H1 (cell line): ENCODE measurements around the gene WSCD2. TPM values are rescaled to one million over a fixed set of nuclear protein-coding genes. Genes with fewer than 3 reads are reported as not detected.

Experiments
- CTCF ChIA-PET: fragments of 300-600 bp; sonication (Branson Sonifier 250); formaldehyde crosslinking; loops from one replicate; lab custom pipeline; 2021; ENCODE audit not compliant: partially characterized antibody; lab: Charles Lee
- POLR2A ChIA-PET: fragments of 300-600 bp; sonication (Branson Sonifier 250); formaldehyde crosslinking; loops from one replicate; lab custom pipeline; 2021; ENCODE audit warnings: inconsistent platforms; ENCODE audit not compliant: partially characterized antibody; lab: Charles Lee
- DNase-seq, 2 experiments: peaks; one replicate each; pipeline versions ENCODE4 v3.0.0 to v3.0.0-alpha.2; 2010 to 2022; ENCODE audit warnings: low spot score in 2 of 2, low read depth in 1 of 2, mixed read lengths in 1 of 2
- FAIRE-seq: peaks from 2 replicates; lab custom pipeline; 2011; peaks lifted over from hg19 to GRCh38; lab: Jason Lieb, UNC
- H2AFZ ChIP-seq: 2 replicates; pipeline ENCODE4 v1.8.1; 2012; ENCODE audit warnings: low read length, inconsistent platforms
- H2AK5ac ChIP-seq: 2 replicates; pipeline ENCODE4 v1.6.1; 2013; ENCODE audit warnings: low read depth, low read length
- H2BK120ac ChIP-seq: replicated peaks from 2 replicates; pipeline ENCODE3; 2013; ENCODE audit warnings: low read depth, low read length, inconsistent platforms
- H2BK12ac ChIP-seq: 2 replicates; pipeline ENCODE4 v1.6.1; 2013; ENCODE audit warnings: low read depth, low read length
- H2BK15ac ChIP-seq: 2 replicates; pipeline ENCODE4 v1.6.1; 2013; ENCODE audit warnings: low read length
- H2BK20ac ChIP-seq: 2 replicates; pipeline ENCODE4 v1.6.1; 2013; ENCODE audit warnings: low read length
- H2BK5ac ChIP-seq: 2 replicates; pipeline ENCODE4 v1.6.1; 2013; ENCODE audit warnings: low read depth, low read length
- H3K14ac ChIP-seq: 2 replicates; pipeline ENCODE4 v1.6.1; 2013; ENCODE audit warnings: inconsistent platforms; ENCODE audit not compliant: insufficient read length
- H3K18ac ChIP-seq: 2 replicates; pipeline ENCODE4 v1.6.1; 2013; ENCODE audit warnings: low read length; ENCODE audit errors: extremely low read depth
- H3K23ac ChIP-seq: 2 replicates; pipeline ENCODE4 v1.6.1; 2013; ENCODE audit warnings: inconsistent platforms; ENCODE audit not compliant: insufficient read length
- H3K23me2 ChIP-seq: 2 replicates; pipeline ENCODE4 v1.6.1; 2013; ENCODE audit warnings: low read depth, low read length
- H3K27ac ChIP-seq: 2 replicates; pipeline ENCODE4 v1.6.1; 2011; ENCODE audit warnings: low read depth, low read length, inconsistent platforms
- H3K27me3 ChIP-seq, 4 experiments: replicated peaks in 1 of 4; 1 replicate in 1 of 4; 2 replicates in 3 of 4; pipeline versions ENCODE4 v1.6.1 to v1.8.1; 2011 to 2013; ENCODE audit warnings: low read length in 3 of 4, mild to moderate bottlenecking in 3 of 4, inconsistent platforms in 2 of 4, mixed read lengths in 2 of 4, moderate library complexity in 1 of 4; ENCODE audit not compliant: control insufficient read depth in 3 of 4, insufficient read depth in 3 of 4; ENCODE audit errors: extremely low read depth in 1 of 4
- H3K36me3 ChIP-seq, 4 experiments: 2 replicates each; pipeline versions ENCODE4 v1.6.1 to v1.8.1; 2011 to 2013; ENCODE audit warnings: mild to moderate bottlenecking in 4 of 4, low read length in 3 of 4, moderate library complexity in 2 of 4, control low read depth in 1 of 4, inconsistent platforms in 1 of 4; ENCODE audit not compliant: insufficient read depth in 4 of 4, control insufficient read depth in 2 of 4
- H3K4ac ChIP-seq: replicated peaks from 2 replicates; pipeline ENCODE3; 2013; ENCODE audit warnings: low read length, low read depth, mixed read lengths, inconsistent platforms; ENCODE audit not compliant: insufficient read length
- H3K4me1 ChIP-seq, 4 experiments: replicated peaks in 1 of 4; 1 replicate in 1 of 4; 2 replicates in 3 of 4; pipeline versions ENCODE4 v1.6.1 to v1.8.1; 2011 to 2013; ENCODE audit warnings: low read length in 3 of 4, inconsistent platforms in 2 of 4, mixed read lengths in 1 of 4; ENCODE audit not compliant: insufficient read depth in 4 of 4, control insufficient read depth in 3 of 4
- H3K4me2 ChIP-seq, 2 experiments: 2 replicates each; pipeline versions ENCODE4 v1.6.1 to v1.8.1; 2011 to 2013; ENCODE audit warnings: low read depth in 2 of 2, low read length in 2 of 2, control low read depth in 1 of 2, inconsistent platforms in 1 of 2, mild to moderate bottlenecking in 1 of 2; ENCODE audit not compliant: insufficient read depth in 1 of 2
- H3K4me3 ChIP-seq, 4 experiments: fragments of 200-600, 300-600 bp in 1 of 4; sonication (generic), shearing (Covaris generic), sonication (Bioruptor Twin) in 1 of 4; 2 replicates each; pipeline versions ENCODE4 v1.5.1 to v1.8.1; 2011 to 2016; ENCODE audit warnings: low read length in 4 of 4, low read depth in 3 of 4, control low read depth in 2 of 4, inconsistent platforms in 2 of 4, mild to moderate bottlenecking in 2 of 4, mixed read lengths in 1 of 4, moderate library complexity in 1 of 4; ENCODE audit not compliant: insufficient read depth in 2 of 4; ENCODE audit errors: extremely low read depth in 1 of 4
- H3K56ac ChIP-seq: replicated peaks from 2 replicates; pipeline ENCODE3; 2013; ENCODE audit warnings: low read depth, mild to moderate bottlenecking, mixed read lengths, low read length, inconsistent platforms; ENCODE audit not compliant: insufficient read length
- H3K79me1 ChIP-seq: 2 replicates; pipeline ENCODE4 v1.6.1; 2013; ENCODE audit warnings: low read depth, low read length, control low read depth
- H3K79me2 ChIP-seq, 2 experiments: 2 replicates each; pipeline versions ENCODE4 v1.6.1 to v1.8.1; 2012 to 2013; ENCODE audit warnings: low read length in 2 of 2, mild to moderate bottlenecking in 2 of 2, inconsistent platforms in 1 of 2; ENCODE audit not compliant: insufficient read depth in 2 of 2, control insufficient read depth in 1 of 2
- H3K9ac ChIP-seq, 4 experiments: replicated peaks in 1 of 4; 1 replicate in 1 of 4; 2 replicates in 3 of 4; pipeline versions ENCODE4 v1.6.1 to v1.8.1; 2011 to 2013; ENCODE audit warnings: low read depth in 3 of 4, low read length in 3 of 4, control low read depth in 2 of 4, mild to moderate bottlenecking in 2 of 4, moderate library complexity in 2 of 4, inconsistent platforms in 1 of 4; ENCODE audit errors: extremely low read depth in 1 of 4
- H3K9me3 ChIP-seq, 2 experiments: 2 replicates each; pipeline versions ENCODE4 v1.6.1 to v1.8.1; 2012 to 2013; ENCODE audit warnings: mild to moderate bottlenecking in 2 of 2, moderate library complexity in 2 of 2, control low read depth in 1 of 2, inconsistent platforms in 1 of 2, low read depth in 1 of 2, low read length in 1 of 2, mixed read lengths in 1 of 2; ENCODE audit not compliant: insufficient read depth in 2 of 2
- H4K20me1 ChIP-seq, 2 experiments: replicated peaks in 1 of 2; 2 replicates each; pipeline versions ENCODE3 to v1.8.1; 2011 to 2013; ENCODE audit warnings: inconsistent platforms in 2 of 2, low read length in 2 of 2, mild to moderate bottlenecking in 1 of 2; ENCODE audit not compliant: insufficient read depth in 2 of 2, control insufficient read depth in 1 of 2
- H4K5ac ChIP-seq: 2 replicates; pipeline ENCODE4 v1.6.1; 2013; ENCODE audit warnings: low read length, low read depth, mixed read lengths, inconsistent platforms; ENCODE audit not compliant: insufficient read length
- H4K8ac ChIP-seq: 2 replicates; pipeline ENCODE4 v1.8.0; 2013; ENCODE audit warnings: mild to moderate bottlenecking, moderate library complexity, low read length, inconsistent platforms; ENCODE audit not compliant: insufficient read depth; ENCODE audit errors: extremely low read depth
- H4K91ac ChIP-seq: replicated peaks from 2 replicates; pipeline ENCODE3; 2013; ENCODE audit warnings: low read length, mixed read lengths, inconsistent platforms; ENCODE audit not compliant: insufficient read length
- BACH1 ChIP-seq: IDR thresholded peaks from 2 replicates; pipeline ENCODE4 v1.6.1; 2012; ENCODE audit warnings: low read length, improper control_type of control experiment
- CBX5 ChIP-seq: fragments of 300-800, 300-1000 bp; sonication (generic); IDR thresholded peaks from 2 replicates; pipeline ENCODE4 v1.7.1; 2016; ENCODE audit warnings: antibody characterized with exemption, low read length, low read depth
- CHD2 ChIP-seq: IDR thresholded peaks from 2 replicates; pipeline ENCODE4 v1.6.1; 2012; ENCODE audit warnings: low read length, improper control_type of control experiment
- CTBP2 ChIP-seq: IDR thresholded peaks from 2 replicates; pipeline ENCODE4 v1.7.0; 2011; ENCODE audit warnings: borderline replicate concordance, mild to moderate bottlenecking, moderate library complexity, mixed read lengths, low read length; ENCODE audit not compliant: insufficient read depth, insufficient read length
- HDAC6 ChIP-seq: IDR thresholded peaks from one replicate; pipeline ENCODE4 v1.7.1; 2012; ENCODE audit warnings: low read depth, mild to moderate bottlenecking, inconsistent platforms, low read length, moderate library complexity
- JUN ChIP-seq: IDR thresholded peaks from 2 replicates; pipeline ENCODE4 v1.6.1; 2011; ENCODE audit warnings: low read depth, mild to moderate bottlenecking, improper control_type of control experiment, low read length
- MAFK ChIP-seq: IDR thresholded peaks from 2 replicates; pipeline ENCODE4 v1.6.1; 2012; ENCODE audit warnings: low read depth, mild to moderate bottlenecking, improper control_type of control experiment, low read length
- RAD21 ChIP-seq, 2 experiments: IDR thresholded peaks in 1 of 2; conservative IDR thresholded peaks in 1 of 2; 2 replicates each; pipeline ENCODE4 v1.6.1; 2011; ENCODE audit warnings: low read depth in 2 of 2, low read length in 2 of 2, improper control_type of control experiment in 1 of 2, inconsistent platforms in 1 of 2, mild to moderate bottlenecking in 1 of 2, moderate library complexity in 1 of 2
- RFX5 ChIP-seq: IDR thresholded peaks from 2 replicates; pipeline ENCODE4 v1.6.1; 2011; ENCODE audit warnings: low read depth, low read length, improper control_type of control experiment, borderline replicate concordance
- TCF12 ChIP-seq: IDR thresholded peaks from 2 replicates; pipeline ENCODE4 v1.6.1; 2011; ENCODE audit warnings: low read depth, mild to moderate bottlenecking, low read length
- TEAD4 ChIP-seq: IDR thresholded peaks from 2 replicates; pipeline ENCODE4 v1.6.1; 2012; ENCODE audit warnings: low read depth, low read length, inconsistent platforms, mixed read lengths
- WGBS, 2 experiments: shearing (Covaris generic) in 1 of 2; methylation state at CpG; one replicate each; pipeline versions ENCODE4 v1.1.6 to v1.1.7; 2013 to 2015; ENCODE audit warnings: low lambda C conversion rate in 2 of 2, mixed read lengths in 2 of 2, inconsistent platforms in 1 of 2, low coverage in 1 of 2, missing lambda C conversion rate in 1 of 2; ENCODE audit not compliant: insufficient replicate concordance in 2 of 2, insufficient coverage in 1 of 2, insufficient read length in 1 of 2; ENCODE audit errors: extremely low coverage in 1 of 2, missing lambda C conversion rate in 1 of 2; 5-methylcytosine and 5-hydroxymethylcytosine counted together
- polyA plus RNA-seq, 7 experiments: library from polyadenylated mRNA; depleted of rRNA in 3 of 7; stranded (reverse) in 5 of 7; unstranded in 2 of 7; fragments of >200 nt in 5 of 7; fragments of 200-250 nt in 2 of 7; gene quantifications; 1 replicate in 5 of 7; 2 replicates in 1 of 7; 4 replicates in 1 of 7; pipeline versions ENCODE4 v1.2.1 to v1.2.3, GENCODE V29; 2011 to 2013; ENCODE audit warnings: missing spikeins in 2 of 7, mixed read lengths in 2 of 7
- total RNA-seq: library from RNA; stranded (reverse); fragmentation: NEBNext Ultra II Directional; extraction: Animal tissue kit (Norgen Biotek cat#: 25700); gene quantifications from 2 replicates; pipeline ENCODE4 v1.2.1, GENCODE V29; 2021
- TF ChIP-seq, protein P1 (sequence below): IDR thresholded peaks from 2 replicates; pipeline ENCODE4 v1.6.1; 2012; ENCODE audit warnings: inconsistent platforms

WSCD2 gene
- total and polyA plus RNA-seq, 2 of the 8 experiments (the other 6 are each of a cell fraction or from before 2014, with no cell fraction given) = 1.3 to 2.2 TPM

DNA sequence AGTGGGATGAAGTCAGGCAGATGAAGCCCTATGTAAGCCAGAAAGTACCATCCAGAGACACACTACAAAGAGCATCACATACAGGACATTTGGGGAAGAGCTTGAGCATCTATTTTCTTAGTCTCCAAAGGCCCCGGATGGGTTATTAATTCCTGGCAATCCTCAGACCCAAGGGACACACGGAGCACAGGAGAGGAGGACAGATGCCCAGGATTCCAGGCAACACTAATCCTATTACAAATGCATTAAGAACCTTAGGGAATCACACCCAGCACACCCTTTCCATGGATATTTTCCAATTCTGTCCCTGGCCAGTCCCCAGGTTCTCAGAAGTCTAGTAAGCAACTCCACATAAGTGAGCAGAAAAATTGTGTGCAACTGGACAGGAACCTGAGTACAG, 144.1 kb downstream of the WSCD2 start:
- Histone ChIP-seq H3K79me2 (no peaks in the 10 kb centered on the region; a peak in 1 of 4 replicates), H2BK15ac (no peak overlapping the region), H3K23me2 (no peaks in the 10 kb centered on the region), H2AFZ (no peak overlapping the region), H3K36me3 (no peaks in the 10 kb centered on the region), H3K56ac (no peak overlapping the region), H3K27me3 (no peaks in the 10 kb centered on the region), H4K5ac (no peak overlapping the region), H3K27ac (no peak overlapping the region), H2BK120ac (no peak overlapping the region), H3K9ac (no peak overlapping the region), H3K4me3 (no peak overlapping the region), H3K79me1 (no peaks in the 10 kb centered on the region), H3K14ac (no peak overlapping the region), H2AK5ac (no peak overlapping the region), H3K4ac (no peak overlapping the region), H4K8ac (no peak overlapping the region), H4K91ac (no peak overlapping the region), H3K9me3 (no peaks in the 10 kb centered on the region; a peak in 1 of 4 replicates), H4K20me1 (no peaks in the 10 kb centered on the region), H3K18ac (no peak overlapping the region), H3K4me2 (no peak overlapping the region), H3K23ac (no peak overlapping the region), H2BK12ac (no peak overlapping the region), H3K4me1 (no peaks in the 10 kb centered on the region; a peak in 1 of 7 replicates), H2BK5ac (no peak overlapping the region), H2BK20ac (no peak overlapping the region)
- ChIA-PET CTCF (interaction anchor here (0.6 to 1.9 kb wide), 2 partner anchors 10 to 645 kb away, joined by 3 to 4 read pairs; no protein-coding TSS in a partner anchor), POLR2A (no interaction called here)
- TF ChIP-seq MAFK (no peak), CHD2 (no peak), JUN (no peak), TCF12 (no peak), CTBP2 (no peak), HDAC6 (no peak), RFX5 (no peak), TEAD4 (no peak), BACH1 (no peak), RAD21 (IDR thresholded peaks at IDR 0.05 in 1 of 2, conservative IDR thresholded peaks at IDR 0.05 in 1 of 2; ENCODE audit: low read depth in 2 of 2, low read length in 2 of 2) (no peak), CBX5 (no peak)
- TF ChIP-seq, protein P1, sequence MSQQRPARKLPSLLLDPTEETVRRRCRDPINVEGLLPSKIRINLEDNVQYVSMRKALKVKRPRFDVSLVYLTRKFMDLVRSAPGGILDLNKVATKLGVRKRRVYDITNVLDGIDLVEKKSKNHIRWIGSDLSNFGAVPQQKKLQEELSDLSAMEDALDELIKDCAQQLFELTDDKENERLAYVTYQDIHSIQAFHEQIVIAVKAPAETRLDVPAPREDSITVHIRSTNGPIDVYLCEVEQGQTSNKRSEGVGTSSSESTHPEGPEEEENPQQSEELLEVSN = no peak
- DNase-seq = no peak
- FAIRE-seq = no peak
- 85% methylated on average over 2 of the region's 2 CpGs; no CpG with 5 or more reads in 1 of the 2 experiments for WGBS, 2 experiments
